Measurements from ENCODE around the gene UNC5C. TPM values are rescaled to one million over a fixed set of nuclear protein-coding genes. Genes with fewer than 3 reads are reported as not detected.

UNC5C gene
- total and polyA plus RNA-seq, 2 donors (not counting 1 experiment from before 2014, with no cell fraction given) = 2.0 to 11.6 TPM

GRCh38 chr4:95472534-95472933 is 76.2 kb downstream of the UNC5C start:
- no peaks in the 10 kb centered on the region for H3K27me3 ChIP-seq (ENCODE audit: control insufficient read depth, insufficient read depth, low read length)
- no peak for DNase-seq (ENCODE audit: low read depth in 2 of 2)
- no peak overlapping the region for H3K27ac ChIP-seq (ENCODE audit: insufficient read depth, low read length)
- H3K9ac ChIP-seq (ENCODE audit: insufficient read depth, low read length) = no peak overlapping the region
- H3K36me3 ChIP-seq (ENCODE audit: control insufficient read depth, insufficient read depth, low read length) = no peaks in the 10 kb centered on the region
- H3K4me2 ChIP-seq (ENCODE audit: extremely low read depth, insufficient read depth, low read length) = no peak overlapping the region
- H4K20me1 ChIP-seq (ENCODE audit: control insufficient read depth, extremely low read depth, insufficient read depth, low read length) = no peaks in the 10 kb centered on the region
- no peaks in the 10 kb centered on the region for H3K4me1 ChIP-seq (ENCODE audit: control insufficient read depth, extremely low read depth, insufficient read depth, low read length)
- H2AFZ ChIP-seq (ENCODE audit: low read length) = no peak overlapping the region
- no peaks in the 10 kb centered on the region for H3K9me3 ChIP-seq (ENCODE audit: control insufficient read depth, insufficient read depth, low read depth, low read length)
- no peaks in the 10 kb centered on the region for H3K79me2 ChIP-seq (ENCODE audit: control insufficient read depth, insufficient read depth, low read length)
- no peak overlapping the region for H3K4me3 ChIP-seq (replicated peaks in 1 of 4; ENCODE audit: control extremely low read depth in 1 of 4, insufficient read depth in 1 of 4, low read depth in 3 of 4, low read length in 4 of 4)
- no peak for TF ChIP-seq CTCF (conservative IDR thresholded peaks at IDR 0.05 in 1 of 2, IDR thresholded peaks at IDR 0.05 in 1 of 2; ENCODE audit: low read depth in 1 of 2, low read length in 2 of 2)
- no peak for TF ChIP-seq EZH2 (IDR thresholded peaks at IDR 0.05; ENCODE audit: low read length, missing control alignments)

- Histone ChIP-seq H3K4me3 (replicated peaks in 1 of 4; ENCODE audit: control extremely low read depth in 1 of 4, insufficient read depth in 1 of 4, low read depth in 3 of 4, low read length in 4 of 4) (no peak overlapping the region), H3K36me3 (ENCODE audit: control insufficient read depth, insufficient read depth, low read length) (no peaks in the 10 kb centered on the region), H3K79me2 (ENCODE audit: control insufficient read depth, insufficient read depth, low read length) (no peaks in the 10 kb centered on the region), H3K4me1 (ENCODE audit: control insufficient read depth, extremely low read depth, insufficient read depth, low read length) (no peaks in the 10 kb centered on the region), H2AFZ (ENCODE audit: low read length) (no peak overlapping the region), H3K27ac (ENCODE audit: insufficient read depth, low read length) (no peak overlapping the region), H3K27me3 (ENCODE audit: control insufficient read depth, insufficient read depth, low read length) (no peaks in the 10 kb centered on the region), H3K9me3 (ENCODE audit: control insufficient read depth, insufficient read depth, low read depth, low read length) (no peaks in the 10 kb centered on the region), H3K9ac (ENCODE audit: insufficient read depth, low read length) (no peak overlapping the region), H4K20me1 (ENCODE audit: control insufficient read depth, extremely low read depth, insufficient read depth, low read length) (no peaks in the 10 kb centered on the region), H3K4me2 (ENCODE audit: extremely low read depth, insufficient read depth, low read length) (no peak overlapping the region)
- no peak for DNase-seq (ENCODE audit: low read depth in 2 of 2)
- no peak for TF ChIP-seq EZH2 (IDR thresholded peaks at IDR 0.05; ENCODE audit: low read length, missing control alignments)
- TF ChIP-seq CTCF (conservative IDR thresholded peaks at IDR 0.05 in 1 of 2, IDR thresholded peaks at IDR 0.05 in 1 of 2; ENCODE audit: low read depth in 1 of 2, low read length in 2 of 2) = no peak
These were observed 78.2 kb downstream of the UNC5C start for GRCh38 chr4:95470622-95471021.

- H2AFZ ChIP-seq (ENCODE audit: low read length) = no peak overlapping the region
- no peaks in the 10 kb centered on the region for H3K79me2 ChIP-seq (ENCODE audit: control insufficient read depth, insufficient read depth, low read length)
- TF ChIP-seq CTCF (conservative IDR thresholded peaks at IDR 0.05 in 1 of 2, IDR thresholded peaks at IDR 0.05 in 1 of 2; ENCODE audit: low read depth in 1 of 2, low read length in 2 of 2) (no peak), EZH2 (IDR thresholded peaks at IDR 0.05; ENCODE audit: low read length, missing control alignments) (no peak)
- no peak overlapping the region for H3K4me2 ChIP-seq (ENCODE audit: extremely low read depth, insufficient read depth, low read length)
- H3K27ac ChIP-seq (ENCODE audit: insufficient read depth, low read length) = no peak overlapping the region
- H3K9ac ChIP-seq (ENCODE audit: insufficient read depth, low read length) = no peak overlapping the region
- no peak overlapping the region for H3K4me3 ChIP-seq (replicated peaks in 1 of 4; ENCODE audit: control extremely low read depth in 1 of 4, insufficient read depth in 1 of 4, low read depth in 3 of 4, low read length in 4 of 4)
- DNase-seq (ENCODE audit: low read depth in 2 of 2) = no peak
- H3K9me3 ChIP-seq (ENCODE audit: control insufficient read depth, insufficient read depth, low read depth, low read length) = no peaks in the 10 kb centered on the region
- no peaks in the 10 kb centered on the region for H3K27me3 ChIP-seq (ENCODE audit: control insufficient read depth, insufficient read depth, low read length)
- H3K4me1 ChIP-seq (ENCODE audit: control insufficient read depth, extremely low read depth, insufficient read depth, low read length) = peaks cover 2% of the 10 kb centered on the region
- H3K36me3 ChIP-seq (ENCODE audit: control insufficient read depth, insufficient read depth, low read length) = no peaks in the 10 kb centered on the region
- H4K20me1 ChIP-seq (ENCODE audit: control insufficient read depth, extremely low read depth, insufficient read depth, low read length) = no peaks in the 10 kb centered on the region
These were observed 79.2 kb downstream of the UNC5C start for GRCh38 chr4:95469617-95470016.

All from fibroblast of lung (primary cell).